Immature natural killer cell (primary cell): ENCODE data around the gene PIM1. TPM values are rescaled to one million over a fixed set of nuclear protein-coding genes. Genes with fewer than 3 reads are reported as not detected.
A peak's percentile ranks its signal among the peaks of the same experiment; 100 is the strongest.

Experiments used
- DNase-seq, 3 donors: peaks; one replicate each; pipeline ENCODE4 v3.0.0; 2022; ENCODE audit warnings: mixed read lengths in 1 of 3
- H3K27ac Mint-ChIP-seq, 6 donors: one replicate each; pipeline ENCODE4 v1.8.0; 2020; ENCODE audit warnings: mixed read lengths in 6 of 6, mild to moderate bottlenecking in 5 of 6, inconsistent platforms in 4 of 6, moderate library complexity in 3 of 6
- H3K27me3 Mint-ChIP-seq, 3 donors: one replicate each; pipeline ENCODE4 v1.8.0; 2020 to 2021; ENCODE audit warnings: low read depth in 3 of 3, mild to moderate bottlenecking in 3 of 3, mixed read lengths in 3 of 3, moderate library complexity in 3 of 3, inconsistent platforms in 1 of 3
- H3K36me3 Mint-ChIP-seq, 3 donors: one replicate each; pipeline ENCODE4 v1.8.0; 2020; ENCODE audit warnings: mixed read lengths in 3 of 3, inconsistent platforms in 2 of 3, mild to moderate bottlenecking in 2 of 3
- H3K4me1 Mint-ChIP-seq, 2 donors: one replicate each; pipeline ENCODE4 v1.8.0; 2020; ENCODE audit warnings: inconsistent platforms in 2 of 2, mild to moderate bottlenecking in 2 of 2, mixed read lengths in 2 of 2, moderate library complexity in 1 of 2
- H3K4me3 Mint-ChIP-seq, 5 donors: one replicate each; pipeline ENCODE4 v1.8.0; 2020; ENCODE audit warnings: mild to moderate bottlenecking in 5 of 5, mixed read lengths in 5 of 5, inconsistent platforms in 3 of 5, moderate library complexity in 3 of 5
- H3K9me3 Mint-ChIP-seq, 6 donors: one replicate each; pipeline ENCODE4 v1.8.0; 2020; ENCODE audit warnings: mild to moderate bottlenecking in 6 of 6, mixed read lengths in 6 of 6, inconsistent platforms in 4 of 6, moderate library complexity in 3 of 6
- polyA plus RNA-seq, 3 donors: library from polyadenylated mRNA; unstranded; fragments of 300-500 nt; fragmentation: Illumina TruSeq; gene quantifications; one replicate each; pipeline ENCODE4 v1.2.3, GENCODE V29; 2021

The PIM1 gene
- polyA plus RNA-seq, 3 donors from 2014 or later = 90.5 to 197 (median 117) TPM

DNA sequence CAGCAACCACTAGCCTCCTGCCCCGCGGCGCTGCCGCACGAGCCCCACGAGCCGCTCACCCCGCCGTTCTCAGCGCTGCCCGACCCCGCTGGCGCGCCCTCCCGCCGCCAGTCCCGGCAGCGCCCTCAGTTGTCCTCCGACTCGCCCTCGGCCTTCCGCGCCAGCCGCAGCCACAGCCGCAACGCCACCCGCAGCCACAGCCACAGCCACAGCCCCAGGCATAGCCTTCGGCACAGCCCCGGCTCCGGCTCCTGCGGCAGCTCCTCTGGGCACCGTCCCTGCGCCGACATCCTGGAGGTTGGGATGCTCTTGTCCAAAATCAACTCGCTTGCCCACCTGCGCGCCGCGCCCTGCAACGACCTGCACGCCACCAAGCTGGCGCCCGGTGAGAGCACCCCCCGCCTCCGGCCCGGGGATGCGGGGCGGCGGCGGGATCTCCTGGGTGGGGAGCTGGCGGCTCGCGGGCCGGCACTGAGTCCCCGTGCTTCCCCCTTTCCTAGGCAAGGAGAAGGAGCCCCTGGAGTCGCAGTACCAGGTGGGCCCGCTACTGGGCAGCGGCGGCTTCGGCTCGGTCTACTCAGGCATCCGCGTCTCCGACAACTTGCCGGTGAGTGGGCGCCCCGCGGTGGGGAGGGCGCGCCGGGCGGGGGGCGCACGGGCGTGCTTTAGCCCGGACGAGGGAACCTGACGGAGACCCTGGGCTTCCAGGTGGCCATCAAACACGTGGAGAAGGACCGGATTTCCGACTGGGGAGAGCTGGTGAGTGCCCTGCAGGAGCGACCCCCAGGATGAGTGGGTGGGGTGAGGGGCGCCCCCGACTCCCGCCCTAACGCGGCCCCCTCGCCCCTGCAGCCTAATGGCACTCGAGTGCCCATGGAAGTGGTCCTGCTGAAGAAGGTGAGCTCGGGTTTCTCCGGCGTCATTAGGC lies 585 bp downstream of the PIM1 start:
- Mint-ChIP-seq H3K36me3 (peaks cover 41 to 45% (median 42%) of the 10 kb centered on the region in 3 donors), H3K9me3 (peaks cover 0 to 2% (median 0%) of the 10 kb centered on the region in 6 donors), H3K4me1 (peaks cover 40 to 52% of the 10 kb centered on the region in 2 donors)

GRCh38 chr6:37171201-37171969 lies 1.4 kb downstream of the PIM1 start:
- Mint-ChIP-seq H3K9me3 (peaks cover 0 to 2% (median 0%) of the 10 kb centered on the region in 6 donors), H3K4me3 (peak overlapping the region; percentile 94 to 98 (median 96)), H3K27ac (peak overlapping the region; percentile 88 to 96 (median 94)), H3K4me1 (peaks cover 49 to 60% of the 10 kb centered on the region in 2 donors), H3K27me3 (peaks cover 21 to 35% (median 22%) of the 10 kb centered on the region in 3 donors), H3K36me3 (peaks cover 45 to 49% (median 48%) of the 10 kb centered on the region in 3 donors)
- peak in 2 of 3 donors; percentile 32 to 38 for DNase-seq

More for the DNA sequence above, 585 bp downstream of the PIM1 start:
- Mint-ChIP-seq H3K27me3 (peaks cover 21 to 35% (median 22%) of the 10 kb centered on the region in 3 donors), H3K4me3 (peak overlapping the region; percentile 94 to 98 (median 96)), H3K27ac (peak overlapping the region; percentile 88 to 96 (median 94))
- DNase-seq = peak; percentile 56 to 57 (median 57)

GRCh38 chr6:37171970-37172812 lies 2.2 kb downstream of the PIM1 start:
- Mint-ChIP-seq H3K36me3 (peaks cover 45 to 54% (median 53%) of the 10 kb centered on the region in 3 donors), H3K27me3 (peaks cover 21 to 35% (median 22%) of the 10 kb centered on the region in 3 donors), H3K9me3 (peaks cover 0 to 2% (median 0%) of the 10 kb centered on the region in 6 donors), H3K4me1 (peaks cover 57 to 68% of the 10 kb centered on the region in 2 donors), H3K4me3 (peak overlapping the region; percentile 94 to 98 (median 96)), H3K27ac (peak overlapping the region; percentile 88 to 96 (median 94))
- DNase-seq = peak; percentile 93 to 95 (median 94)

GRCh38 chr6:37172912-37173492 lies 3.0 kb downstream of the PIM1 start:
- H3K4me3 Mint-ChIP-seq = peak overlapping the region; percentile 94 to 98 (median 96)
- DNase-seq = no peak
- peak overlapping the region; percentile 88 to 96 (median 94) for H3K27ac Mint-ChIP-seq
- peaks cover 20 to 35% (median 22%) of the 10 kb centered on the region in 3 donors for H3K27me3 Mint-ChIP-seq
- peaks cover 0 to 2% (median 0%) of the 10 kb centered on the region in 6 donors for H3K9me3 Mint-ChIP-seq
- peaks cover 45 to 58% (median 55%) of the 10 kb centered on the region in 3 donors for H3K36me3 Mint-ChIP-seq
- H3K4me1 Mint-ChIP-seq = peaks cover 65 to 76% of the 10 kb centered on the region in 2 donors

- peak overlapping the region; percentile 88 to 96 (median 94) for H3K27ac Mint-ChIP-seq
- peak in 2 of 3 donors; percentile 27 to 38 for DNase-seq
- peaks cover 20 to 29% (median 22%) of the 10 kb centered on the region in 3 donors for H3K27me3 Mint-ChIP-seq
- peak overlapping the region; percentile 94 to 98 (median 96) for H3K4me3 Mint-ChIP-seq
- H3K4me1 Mint-ChIP-seq = peaks cover 69 to 74% of the 10 kb centered on the region in 2 donors
- H3K36me3 Mint-ChIP-seq = peaks cover 45 to 58% (median 55%) of the 10 kb centered on the region in 3 donors
- H3K9me3 Mint-ChIP-seq = peaks cover 0 to 2% (median 0%) of the 10 kb centered on the region in 6 donors
Observed at GRCh38 chr6:37173493-37174195, 3.7 kb downstream of the PIM1 start.

GRCh38 chr6:37174196-37174514 lies 4.2 kb downstream of the PIM1 start:
- H3K27me3 Mint-ChIP-seq = peaks cover 19 to 27% (median 20%) of the 10 kb centered on the region in 3 donors
- peaks cover 65 to 69% of the 10 kb centered on the region in 2 donors for H3K4me1 Mint-ChIP-seq
- H3K36me3 Mint-ChIP-seq = peaks cover 45 to 58% (median 55%) of the 10 kb centered on the region in 3 donors

GRCh38 chr6:37174515-37175331 lies 4.8 kb downstream of the PIM1 start:
- no peak for DNase-seq
- Mint-ChIP-seq H3K36me3 (peaks cover 45 to 58% (median 55%) of the 10 kb centered on the region in 3 donors), H3K4me1 (peaks cover 63 to 68% of the 10 kb centered on the region in 2 donors), H3K27me3 (peaks cover 14 to 21% (median 15%) of the 10 kb centered on the region in 3 donors), H3K9me3 (peaks cover 0 to 2% (median 0%) of the 10 kb centered on the region in 6 donors), H3K4me3 (peak overlapping the region; percentile 94 to 98 (median 96)), H3K27ac (peak overlapping the region; percentile 88 to 96 (median 94))

More at GRCh38 chr6:37174196-37174514, 4.2 kb downstream of the PIM1 start:
- H3K9me3 Mint-ChIP-seq = peaks cover 0 to 2% (median 0%) of the 10 kb centered on the region in 6 donors
- H3K27ac Mint-ChIP-seq = peak overlapping the region; percentile 88 to 96 (median 94)
- no peak for DNase-seq
- H3K4me3 Mint-ChIP-seq = peak overlapping the region; percentile 94 to 98 (median 96)

GRCh38 chr6:37175332-37176267 lies 5.6 kb downstream of the PIM1 start:
- peaks cover 45 to 58% (median 55%) of the 10 kb centered on the region in 3 donors for H3K36me3 Mint-ChIP-seq

GRCh38 chr6:37176268-37177076 lies 6.5 kb downstream of the PIM1 start:
- Mint-ChIP-seq H3K36me3 (peaks cover 42 to 54% (median 52%) of the 10 kb centered on the region in 3 donors), H3K4me1 (peaks cover 80 to 84% of the 10 kb centered on the region in 2 donors)
- DNase-seq = no peak

More at GRCh38 chr6:37175332-37176267, 5.6 kb downstream of the PIM1 start:
- H3K4me3 Mint-ChIP-seq = peak overlapping the region; percentile 94 to 98 (median 96)
- H3K9me3 Mint-ChIP-seq = peaks cover 0 to 2% (median 0%) of the 10 kb centered on the region in 6 donors
- peaks cover 72 to 77% of the 10 kb centered on the region in 2 donors for H3K4me1 Mint-ChIP-seq
- peak in 1 of 3 donors; percentile 28 for DNase-seq
- H3K27ac Mint-ChIP-seq = peak overlapping the region; percentile 88 to 96 (median 94)
- peaks cover 13 to 14% (median 13%) of the 10 kb centered on the region in 3 donors for H3K27me3 Mint-ChIP-seq

More at GRCh38 chr6:37176268-37177076, 6.5 kb downstream of the PIM1 start:
- peaks cover 8 to 9% (median 9%) of the 10 kb centered on the region in 3 donors for H3K27me3 Mint-ChIP-seq
- H3K9me3 Mint-ChIP-seq = no peaks in the 10 kb centered on the region
- peak overlapping the region; percentile 94 to 98 (median 96) for H3K4me3 Mint-ChIP-seq
- peak overlapping the region; percentile 88 to 96 (median 94) for H3K27ac Mint-ChIP-seq
